Smooth muscle cell of the brain vasculature (primary cell): ENCODE data around the gene FKBP5.

Source experiments
- DNase-seq: peaks from one replicate; pipeline ENCODE4 v3.0.0-alpha.2; 2012; ENCODE audit warnings: low read depth, low spot score

Gene FKBP5

DNA sequence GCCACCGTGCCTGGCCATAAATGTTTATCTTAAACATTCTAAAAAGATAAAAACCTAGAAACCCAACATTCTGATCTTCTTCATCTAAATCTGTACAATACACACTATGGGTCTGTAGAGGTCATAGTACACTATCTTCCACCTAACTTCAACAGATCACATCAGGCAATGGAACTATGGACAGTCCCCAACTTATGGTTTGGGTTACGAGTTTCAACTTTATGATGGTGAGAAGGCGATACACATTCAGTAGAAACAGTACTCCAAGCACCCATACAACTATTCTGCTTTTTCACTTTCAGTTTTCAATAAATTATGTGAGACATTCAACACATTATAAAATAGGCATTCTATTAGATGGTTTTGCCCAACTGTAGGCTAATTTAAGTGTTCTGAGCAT, 23.1 kb downstream of the FKBP5 start:
- DNase-seq, result no peak

DNA sequence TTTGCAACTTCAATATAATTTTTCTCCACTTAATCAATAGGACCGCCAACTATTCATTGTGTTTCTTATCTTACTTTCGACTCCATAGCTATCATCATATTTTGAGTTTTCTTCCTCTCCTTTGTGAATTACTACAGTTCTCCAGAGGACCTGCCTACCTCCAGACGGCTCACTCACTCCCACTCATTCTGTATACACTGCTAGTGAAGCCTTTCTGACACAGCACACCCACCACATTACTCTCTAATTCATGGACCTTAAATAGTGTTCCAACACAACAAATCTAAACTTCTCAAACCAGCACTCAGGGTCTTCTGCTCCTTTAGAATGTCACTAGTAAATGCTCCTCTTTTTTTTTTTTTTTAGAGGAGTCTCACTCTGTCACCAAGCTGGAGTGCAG, 23.8 kb downstream of the FKBP5 start:
- no peak for DNase-seq

DNA sequence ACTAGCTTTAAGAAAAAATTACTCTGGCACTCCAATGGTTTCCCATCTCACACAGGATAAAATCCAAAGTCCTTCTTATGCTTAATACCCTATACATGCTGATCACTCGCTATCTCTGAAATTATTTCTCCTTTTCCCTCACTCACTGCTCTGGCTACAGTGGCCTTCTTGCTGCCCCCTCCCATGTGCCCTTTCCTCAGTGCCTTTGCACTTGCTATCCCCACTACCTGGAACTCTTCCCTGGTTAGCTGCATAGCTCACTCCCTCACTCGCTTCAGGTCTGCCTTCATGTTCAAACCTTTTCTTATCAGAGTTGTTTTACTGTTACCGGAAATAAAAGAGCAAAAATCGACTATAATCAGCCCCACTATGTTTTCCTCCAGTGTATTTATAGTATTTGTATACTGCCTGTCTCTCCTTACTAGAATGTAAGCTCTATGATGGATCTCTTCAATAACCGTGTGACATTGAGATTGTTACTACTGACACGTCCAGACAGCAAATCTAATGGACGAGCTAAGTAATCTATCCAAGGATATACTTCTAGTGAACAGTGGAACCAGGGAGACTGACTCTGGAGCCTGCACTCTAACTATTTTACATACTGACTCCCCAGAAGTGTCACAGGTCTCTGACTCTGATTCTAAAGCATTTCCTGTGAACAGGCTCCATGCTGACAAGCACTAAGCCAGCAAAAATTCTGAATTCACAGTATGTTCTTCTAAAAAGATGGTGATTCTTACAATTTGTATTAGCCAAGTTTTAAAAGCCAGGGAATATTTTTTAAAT, 25.1 kb downstream of the FKBP5 start:
- DNase-seq, result peak; percentile 57

DNA sequence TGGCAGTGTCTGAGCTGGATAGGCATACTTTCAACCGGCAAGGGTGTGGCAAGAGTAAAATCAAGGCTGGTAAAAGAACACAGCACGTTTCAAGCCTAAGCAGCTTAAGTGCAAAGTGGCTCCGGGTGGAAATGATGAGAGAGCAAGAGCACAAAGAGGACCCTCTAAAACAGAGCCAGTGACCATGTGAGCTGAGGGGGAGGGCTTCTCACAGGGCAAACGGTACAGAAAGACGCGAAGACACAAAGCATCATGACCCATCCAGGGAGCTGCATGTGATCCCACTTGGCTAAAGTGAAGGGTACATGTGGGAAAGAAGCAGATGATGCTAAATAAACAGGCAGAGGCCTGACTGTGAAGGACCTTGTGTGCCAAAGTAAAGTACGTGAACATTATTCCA, 25.7 kb downstream of the FKBP5 start:
- DNase-seq, result peak; percentile 46

DNA sequence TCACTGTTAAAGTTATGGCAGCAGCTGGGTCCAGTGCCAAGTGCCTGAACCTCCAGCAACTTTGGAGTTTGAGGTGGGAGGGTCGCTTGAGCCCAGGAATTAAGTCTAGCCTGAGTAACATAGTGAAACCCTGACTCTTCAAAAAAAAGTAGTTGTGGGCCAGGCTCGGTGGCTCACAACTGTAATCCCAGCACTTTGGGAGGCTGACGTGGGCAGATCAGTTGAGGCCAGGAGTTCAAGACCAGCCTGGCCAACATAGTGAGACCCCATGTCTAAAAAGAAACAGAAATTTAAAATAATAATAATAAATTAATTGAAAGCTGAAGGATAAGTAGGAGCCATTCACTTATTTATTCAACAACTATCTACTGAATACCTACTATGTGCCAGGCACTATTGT, 33.8 kb downstream of the FKBP5 start:
- DNase-seq, result no peak

DNA sequence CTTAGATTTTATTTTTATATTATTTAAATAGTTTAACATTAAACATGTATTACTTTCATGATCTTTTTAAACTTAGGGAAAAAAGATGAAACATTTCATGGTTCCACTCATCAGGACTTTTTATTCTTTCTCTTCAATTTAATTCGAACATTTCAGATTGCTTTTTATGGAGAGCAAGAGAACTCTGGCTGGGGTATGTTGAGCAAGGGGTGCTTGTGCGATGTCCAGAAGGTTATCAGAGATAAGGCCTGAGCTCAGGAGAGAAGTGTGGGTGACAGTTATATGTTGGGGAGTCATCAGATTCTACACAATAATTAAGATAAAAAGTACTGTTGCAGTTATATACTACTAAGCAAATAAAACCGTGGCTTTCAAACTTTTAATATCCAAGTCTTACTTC, 37.5 kb downstream of the FKBP5 start:
- no peak for DNase-seq

DNA sequence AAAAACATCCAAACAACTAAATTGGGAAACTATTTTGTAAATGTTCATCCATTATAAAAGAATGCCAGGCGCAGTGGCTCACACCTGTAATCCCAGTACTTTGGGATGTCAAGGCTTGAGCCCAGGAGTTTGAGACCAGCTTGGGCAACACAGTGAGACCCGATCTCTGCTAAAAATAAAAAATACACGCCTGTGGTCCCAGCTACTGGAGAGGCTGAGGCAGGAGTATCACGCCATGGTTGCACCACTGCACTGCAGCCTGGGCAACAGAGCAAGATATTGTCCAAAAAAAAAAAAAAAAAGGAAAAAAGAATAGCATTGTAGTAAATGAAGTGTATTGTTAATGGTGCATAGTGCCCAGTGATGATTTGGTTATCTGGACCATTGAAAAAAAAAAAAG, 38.7 kb downstream of the FKBP5 start:
- no peak for DNase-seq

DNA sequence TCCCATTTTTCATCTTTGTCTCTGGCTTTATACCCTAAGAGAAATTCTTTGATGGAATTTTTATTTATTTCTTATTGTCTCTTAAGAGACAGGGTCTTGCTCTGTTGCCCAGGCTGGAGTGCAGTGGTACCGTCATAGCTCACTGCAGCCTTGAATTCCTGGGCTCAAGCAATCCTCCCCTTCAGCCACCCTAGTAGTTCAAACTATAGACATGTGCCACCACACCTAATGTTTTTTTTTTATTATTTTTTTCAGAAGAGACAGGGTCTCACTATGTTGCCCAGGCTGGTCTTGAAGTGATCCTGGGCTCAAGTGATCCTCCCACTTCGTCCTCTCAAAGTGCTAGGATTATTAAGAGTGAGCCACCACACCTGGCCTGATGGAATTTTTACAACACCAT, 40.5 kb downstream of the FKBP5 start:
- DNase-seq, result no peak

DNA sequence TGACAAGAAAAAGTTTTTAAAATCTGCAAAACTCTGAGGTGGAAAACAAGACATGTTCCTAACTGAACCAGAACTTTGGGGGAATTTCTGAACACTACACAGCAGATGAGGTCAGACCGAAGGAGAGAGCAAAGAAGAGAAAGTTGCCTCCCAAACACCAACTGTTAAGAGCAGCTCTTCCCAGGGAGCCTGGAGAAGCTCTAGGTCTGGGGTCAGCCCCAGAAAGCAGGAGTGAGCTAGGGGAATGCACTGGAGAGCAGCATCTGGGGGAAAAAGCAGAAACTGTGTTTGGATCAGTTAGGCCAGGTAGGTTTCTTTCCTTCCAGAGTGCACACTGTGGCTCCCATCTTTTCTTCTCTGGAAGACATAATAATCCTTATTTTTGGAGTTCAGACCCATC, 41.3 kb downstream of the FKBP5 start:
- no peak for DNase-seq

DNA sequence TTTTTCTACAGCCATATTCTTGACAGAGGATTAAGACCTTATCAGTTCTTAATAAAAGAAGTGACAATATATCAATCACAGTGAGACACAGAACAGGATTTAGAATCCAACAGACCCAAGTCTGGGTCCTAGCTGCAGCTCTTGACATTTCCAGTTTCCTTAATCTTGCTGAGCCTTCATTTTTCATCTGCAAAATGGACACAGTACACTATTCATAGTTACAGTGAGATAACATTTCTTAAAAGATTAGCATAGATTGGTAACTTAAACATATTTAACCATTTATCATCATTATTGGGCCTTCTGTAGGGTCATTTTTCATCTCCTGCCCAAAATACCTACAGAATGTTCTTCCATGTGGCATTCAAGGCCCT, 45.6 kb downstream of the FKBP5 start:
- no peak for DNase-seq

DNA sequence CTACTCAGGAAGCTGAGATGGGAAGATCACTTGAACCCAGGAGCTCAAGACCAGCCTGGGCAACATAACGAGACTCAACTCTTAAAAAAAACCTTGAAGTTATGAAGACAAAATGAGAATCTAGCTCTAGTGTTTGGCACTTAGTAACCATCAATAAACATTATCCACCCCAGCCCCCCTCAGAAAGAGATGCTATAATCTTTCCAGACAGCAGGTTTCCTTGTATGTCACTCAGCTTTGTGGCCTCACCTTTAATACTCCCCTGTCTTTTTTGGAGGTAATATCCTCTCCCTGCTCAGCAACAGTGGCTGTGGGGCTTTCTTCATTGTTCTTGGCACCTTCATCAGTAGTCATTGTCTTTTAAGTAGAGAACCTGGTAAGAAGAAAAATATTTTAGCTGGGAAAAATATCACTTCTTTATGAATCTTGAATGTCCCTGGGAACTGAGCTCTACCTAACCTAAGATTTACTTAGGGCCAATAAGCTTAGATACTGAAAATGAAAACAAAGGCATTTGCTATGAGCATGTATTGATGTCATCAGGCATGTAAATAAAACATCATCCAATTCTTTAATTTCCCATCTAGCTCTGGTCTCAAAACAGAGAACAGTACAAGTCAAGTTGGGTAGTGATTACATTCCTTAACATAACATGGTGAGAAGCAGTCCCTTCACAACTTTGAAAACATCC, 46.1 kb downstream of the FKBP5 start:
- no peak for DNase-seq

DNA sequence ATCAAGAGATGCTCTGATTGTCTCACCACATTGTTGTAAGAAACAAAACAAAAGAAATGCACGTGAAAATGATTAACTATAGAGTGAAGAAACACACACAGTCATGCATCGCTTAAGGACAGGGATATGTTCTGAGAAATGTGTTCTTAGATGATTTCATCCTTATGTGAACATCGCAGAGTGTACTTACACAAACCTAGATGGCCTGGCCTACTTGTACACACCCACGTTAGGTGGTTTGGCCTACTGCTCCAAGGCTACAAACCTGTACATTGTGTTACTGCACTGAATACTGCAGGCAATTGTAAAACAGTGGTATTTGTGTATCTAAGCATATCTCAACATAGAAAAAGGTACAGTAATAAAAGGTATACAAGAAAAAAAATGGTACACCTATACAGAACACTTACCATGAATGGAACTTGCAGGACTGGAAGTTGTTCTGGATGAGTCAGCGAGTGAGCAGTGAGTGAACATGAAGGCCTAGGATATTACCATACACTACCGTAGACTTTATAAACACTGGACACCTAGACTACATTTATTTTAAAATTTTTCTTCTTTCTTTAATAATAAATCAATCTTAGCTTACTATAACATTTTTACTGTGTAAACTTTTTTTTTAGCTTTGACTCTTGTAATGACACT, 48.6 kb downstream of the FKBP5 start:
- no peak for DNase-seq

DNA sequence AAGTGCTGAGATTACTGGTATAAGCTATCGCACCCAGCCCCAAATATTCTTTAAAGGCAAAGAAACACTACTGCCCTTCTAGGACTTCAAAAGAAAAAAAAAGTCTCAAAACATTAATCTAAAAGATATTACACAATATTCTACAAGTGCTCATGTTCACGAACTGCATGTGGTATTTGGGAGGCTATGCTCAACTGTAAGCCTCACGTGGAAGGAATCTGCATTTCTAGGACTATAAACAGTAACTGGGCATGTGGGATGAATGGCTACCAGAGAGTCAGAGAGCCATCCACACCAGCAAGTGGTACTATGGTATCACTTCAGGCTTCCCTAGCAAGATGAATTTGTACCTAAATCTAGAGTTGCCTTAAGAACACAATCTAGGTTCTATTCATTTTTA, 50.0 kb downstream of the FKBP5 start:
- DNase-seq, result no peak

DNA sequence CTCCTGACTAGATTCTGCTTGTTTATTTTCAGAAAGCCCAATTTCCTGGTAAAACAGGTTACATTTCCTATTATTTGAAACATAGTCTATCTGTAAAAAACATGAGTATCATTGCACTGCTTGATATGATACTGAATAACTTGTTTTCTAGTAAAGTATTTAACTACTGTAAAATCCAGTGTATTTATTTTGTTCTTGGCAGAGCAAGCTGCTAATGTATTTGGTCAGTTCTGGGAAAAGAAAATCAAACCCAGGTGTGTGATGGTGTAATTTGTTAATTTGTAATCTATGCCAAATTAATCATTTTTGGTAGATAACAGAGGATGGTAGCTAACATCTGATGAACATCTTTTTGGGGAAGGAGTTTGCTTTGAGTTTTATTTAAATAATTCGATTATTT, 50.8 kb downstream of the FKBP5 start:
- DNase-seq, result no peak

DNA sequence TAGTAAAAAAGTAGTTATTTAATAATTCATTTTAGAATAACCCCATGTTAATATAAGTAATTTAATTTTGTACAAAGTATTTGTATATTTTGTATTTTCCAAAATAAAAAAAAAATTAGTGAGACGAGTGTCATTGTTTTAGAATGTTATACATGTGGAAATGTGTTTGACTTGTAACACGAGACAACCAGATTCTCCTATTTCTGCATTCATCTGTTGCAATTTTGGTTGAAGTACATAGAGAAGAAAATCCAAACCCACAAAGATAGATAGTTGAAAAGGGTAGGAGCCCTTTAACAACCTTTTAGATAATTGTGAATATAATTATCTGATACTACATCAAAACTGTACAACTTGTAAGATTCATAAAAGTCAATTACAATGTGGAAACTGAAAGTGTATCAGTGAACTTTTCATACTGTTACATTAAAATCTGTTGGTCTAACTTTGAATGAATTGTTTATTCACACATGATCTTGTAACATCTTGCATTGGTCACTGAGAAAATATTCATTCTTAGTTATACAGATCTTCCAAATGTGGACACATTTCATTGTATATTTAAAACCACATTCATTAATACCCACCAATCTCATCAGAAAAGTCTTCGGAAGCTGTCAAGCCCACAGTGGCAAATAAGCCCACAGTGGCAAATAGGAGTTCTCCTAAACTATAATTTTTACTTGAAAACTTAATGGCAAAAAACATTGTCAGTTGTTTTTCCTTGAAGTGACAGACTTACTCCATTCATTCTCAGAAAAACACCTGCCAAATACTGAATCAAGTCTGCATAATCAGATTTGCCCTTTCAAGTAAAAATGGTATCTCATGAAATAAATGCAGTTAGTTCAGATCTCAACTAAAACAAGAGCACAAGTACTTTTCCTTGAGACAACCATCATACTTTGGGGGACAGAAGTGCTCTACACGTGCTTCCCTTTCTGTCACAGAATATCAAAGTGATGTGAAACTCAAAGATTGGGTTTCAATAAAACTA, 52.8 kb downstream of the FKBP5 start:
- no peak for DNase-seq

DNA sequence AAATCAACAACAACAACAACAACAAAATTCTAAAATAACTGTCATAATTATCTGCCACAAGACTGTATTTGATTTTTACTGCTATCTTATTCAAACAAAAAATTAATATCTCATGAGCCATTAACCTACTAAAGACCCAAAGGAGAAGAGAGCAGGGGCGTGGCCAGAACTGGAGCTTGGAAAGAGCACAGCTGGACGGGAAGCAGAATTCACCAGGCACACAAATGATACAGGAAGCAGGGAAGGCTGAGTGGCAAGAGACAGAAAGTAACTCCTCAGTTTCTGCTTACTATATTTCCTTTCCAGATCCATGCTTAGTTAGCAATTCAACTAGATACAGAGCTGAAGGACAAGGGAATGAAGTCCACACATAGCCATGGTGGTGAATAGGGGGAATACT, 54.4 kb downstream of the FKBP5 start:
- DNase-seq, result no peak

DNA sequence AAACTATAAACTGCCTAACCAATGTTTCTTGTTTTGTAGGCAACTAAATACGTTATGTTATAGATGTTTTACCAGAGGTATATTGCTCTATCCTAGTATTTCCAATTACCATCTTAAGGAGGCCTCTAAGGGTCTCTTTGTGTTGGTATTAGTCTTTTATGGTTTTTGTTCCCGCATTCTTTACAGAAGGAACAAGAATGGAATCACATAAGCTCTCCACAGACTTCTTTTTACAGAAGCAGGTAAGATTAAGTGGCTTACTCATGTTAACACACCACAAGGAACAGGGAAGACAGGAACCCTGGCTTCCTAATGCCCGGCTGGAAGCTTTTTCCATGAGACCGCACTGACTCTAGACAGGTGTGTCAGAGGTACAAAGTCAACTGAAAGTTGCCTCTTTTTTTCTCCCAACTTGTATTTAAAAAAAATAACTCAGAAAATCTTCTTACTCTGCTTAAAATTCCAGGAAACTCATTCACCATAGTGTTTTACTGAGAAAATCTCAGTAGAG, 55.1 kb downstream of the FKBP5 start:
- no peak for DNase-seq

DNA sequence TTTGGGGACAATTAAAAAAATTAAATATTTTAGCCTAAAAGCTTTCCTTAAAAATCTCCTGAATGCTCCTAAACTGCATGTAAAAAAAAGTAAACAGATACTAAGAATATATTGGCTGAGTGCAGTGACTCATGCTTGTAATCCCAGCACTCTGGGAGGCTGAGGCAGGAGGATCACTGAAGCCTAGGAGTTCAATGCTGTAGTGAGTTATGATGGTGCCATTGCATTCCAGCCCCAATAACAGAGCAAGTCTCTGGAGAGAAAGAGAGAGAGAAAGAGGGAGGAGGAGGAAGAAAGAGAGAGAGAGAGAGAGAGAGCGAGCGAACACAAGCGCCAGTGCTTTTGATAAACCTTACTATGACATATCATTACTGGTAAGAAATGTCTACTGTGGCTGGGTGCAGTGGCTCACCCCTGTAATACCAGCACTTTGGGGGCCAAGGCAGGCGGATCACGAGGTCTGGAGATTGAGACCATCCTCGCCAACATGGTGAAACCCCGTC, 58.8 kb downstream of the FKBP5 start:
- no peak for DNase-seq

DNA sequence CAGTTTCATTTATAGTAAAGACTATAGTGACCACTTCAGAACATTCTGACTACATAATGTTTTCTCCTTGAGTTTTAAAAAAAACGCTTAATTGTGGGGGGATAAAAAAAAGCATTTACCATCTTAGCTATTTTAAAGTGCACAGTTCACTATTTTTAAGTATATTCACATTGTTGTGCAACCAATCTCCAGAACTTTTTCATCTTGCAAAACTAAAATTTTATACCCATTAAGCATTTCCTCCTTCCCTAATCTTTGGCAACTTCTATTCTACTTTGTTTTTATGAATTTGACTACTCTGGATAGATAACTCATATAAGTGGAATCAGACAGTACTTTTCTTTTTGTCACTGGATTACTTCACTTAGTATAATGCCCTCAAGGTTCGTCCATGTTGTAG, 62.3 kb downstream of the FKBP5 start:
- DNase-seq, result no peak

DNA sequence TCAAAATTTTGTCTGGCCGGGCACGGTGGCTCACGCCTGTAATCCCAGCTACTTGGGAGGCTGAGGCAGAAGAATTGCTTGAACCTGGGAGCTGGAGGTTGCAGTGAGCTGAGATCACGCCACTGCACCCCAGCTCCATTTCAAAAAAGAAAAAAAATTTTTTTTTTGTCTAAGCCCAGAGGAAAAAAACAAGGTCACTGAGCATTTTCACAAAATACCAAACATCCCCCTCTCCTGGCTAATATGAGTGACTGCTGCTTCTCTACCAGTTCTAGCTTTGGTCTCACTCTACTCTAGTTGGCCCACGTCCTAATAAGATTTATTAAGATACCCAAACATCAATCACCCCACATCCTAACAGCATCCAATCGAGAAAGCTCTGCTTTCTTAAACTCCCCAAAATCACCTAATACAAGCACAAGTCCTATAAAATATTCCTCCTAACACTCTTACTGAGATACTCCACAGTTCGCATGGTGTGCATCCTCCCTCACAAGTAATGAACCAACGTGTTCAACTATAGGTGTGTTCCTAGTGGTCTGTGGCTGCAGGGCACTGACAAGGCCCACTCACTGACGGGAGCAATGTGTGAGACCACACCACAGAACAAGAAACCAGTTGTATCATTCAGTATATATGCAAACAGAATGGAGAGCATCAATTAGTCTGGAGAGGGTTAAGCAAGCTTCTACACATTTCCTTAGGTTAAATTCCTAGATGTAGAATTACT, 64.2 kb downstream of the FKBP5 start:
- DNase-seq, result no peak

DNA sequence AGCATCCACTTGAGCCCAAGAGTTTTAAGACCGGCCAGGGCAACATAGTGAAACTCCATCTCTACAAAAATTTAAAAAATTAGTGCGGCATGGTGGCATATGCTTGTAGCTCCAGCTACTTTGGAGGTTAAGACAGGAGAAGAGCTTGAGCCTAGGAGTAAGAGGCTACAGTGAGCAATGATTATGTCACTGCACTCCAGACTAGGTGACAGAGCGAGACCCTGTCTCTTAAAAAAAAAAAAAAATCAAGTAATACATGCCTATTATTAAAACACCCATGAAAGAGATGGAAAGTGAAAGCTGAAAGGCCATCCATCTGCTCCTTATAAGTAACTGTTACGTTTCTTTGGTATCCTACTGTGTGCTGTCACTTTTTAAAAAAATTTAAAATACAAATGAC, 66.4 kb downstream of the FKBP5 start:
- no peak for DNase-seq
